Adrenal gland (tissue), 5 donors: ENCODE data around the gene PLA2R1.

Experiments
- CTCF ChIP-seq, 6 experiments: fragments of 450-650 bp in 4 of 6; fragments of 200-600 bp in 2 of 6; sonication (generic) in 1 of 6; IDR thresholded peaks; 1 replicate in 5 of 6; 2 replicates in 1 of 6; pipeline versions ENCODE4 v1.5.1 to v1.8.0; 2016 to 2021; ENCODE audit warnings: antibody characterized with exemption in 6 of 6, mild to moderate bottlenecking in 2 of 6, moderate library complexity in 1 of 6
- POLR2A ChIP-seq, 2 donors: fragments of 450-650 bp; IDR thresholded peaks; one replicate each; pipeline ENCODE4 v1.6.1; 2017; ENCODE audit warnings: antibody characterized with exemption in 2 of 2, mild to moderate bottlenecking in 2 of 2, moderate library complexity in 1 of 2
- donor health status: DM: no; HTN: no; CAD: no.

DNA sequence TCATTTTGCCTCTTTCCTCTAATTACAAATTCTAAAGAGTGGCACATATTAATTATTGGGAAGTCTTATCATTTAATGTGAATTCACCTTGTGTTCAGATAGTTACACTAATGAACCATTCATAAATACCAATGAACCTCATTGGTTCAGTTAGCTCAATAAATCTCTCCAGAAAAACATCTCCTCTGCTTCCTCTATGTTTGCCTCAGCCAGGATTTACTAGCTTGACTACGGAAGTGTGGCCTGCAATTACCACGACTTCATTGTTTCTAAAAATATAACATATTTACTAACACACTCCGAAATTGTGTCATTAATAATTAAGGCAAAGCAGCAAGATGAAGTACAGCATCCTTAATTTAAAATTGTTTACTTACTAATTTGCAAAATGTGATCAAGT lies 103.3 kb downstream of the PLA2R1 start:
- TF ChIP-seq CTCF (IDR thresholded peaks at IDR 0.05) (no peak), POLR2A (IDR thresholded peaks at IDR 0.05) (no peak)
